LNCaP clone FGC (cell line): ENCODE results near the gene FLT3LG.

Experiments
- DNase-seq: peaks from one replicate; pipeline ENCODE4 v3.0.0-alpha.2; 2011; ENCODE audit warnings: low read depth
- H3K4me3 ChIP-seq: 2 replicates; pipeline ENCODE4 v1.5.1; 2011; ENCODE audit warnings: mild to moderate bottlenecking, low read depth, low read length, control low read depth
- CTCF ChIP-seq: IDR thresholded peaks from 2 replicates; pipeline ENCODE4 v1.5.1; 2012; ENCODE audit warnings: mild to moderate bottlenecking; ENCODE audit not compliant: control insufficient read depth, insufficient read depth; ENCODE audit errors: extremely low read depth

FLT3LG gene

DNA sequence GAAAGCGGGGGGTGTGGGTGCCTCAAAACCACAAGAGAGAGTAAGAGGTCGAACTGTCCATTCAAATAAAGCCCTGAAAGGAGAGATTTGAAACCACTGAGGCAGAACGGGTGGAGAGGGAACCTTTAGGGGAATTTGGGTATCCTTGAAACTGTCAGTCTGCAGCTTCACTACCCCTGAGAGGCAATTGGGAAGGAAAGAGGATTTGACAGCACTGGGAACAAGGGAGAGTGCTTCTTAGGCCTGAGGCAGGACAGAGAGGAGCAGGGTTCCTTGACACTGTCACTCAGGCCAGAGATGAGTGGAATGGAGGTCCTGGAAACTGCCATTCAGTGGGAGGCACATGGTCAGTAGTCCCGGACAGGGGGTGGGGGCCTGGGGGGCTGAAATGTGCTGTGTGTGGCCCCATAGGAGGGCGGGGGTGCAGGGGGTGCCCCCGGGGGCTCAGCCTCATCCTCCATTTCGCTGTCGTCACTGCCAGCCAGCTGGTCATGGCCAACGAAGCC is 43.8 kb upstream of the FLT3LG start:
- H3K4me3 ChIP-seq, result no peak overlapping the region
- DNase-seq, result no peak
- TF ChIP-seq CTCF, result no peak

DNA sequence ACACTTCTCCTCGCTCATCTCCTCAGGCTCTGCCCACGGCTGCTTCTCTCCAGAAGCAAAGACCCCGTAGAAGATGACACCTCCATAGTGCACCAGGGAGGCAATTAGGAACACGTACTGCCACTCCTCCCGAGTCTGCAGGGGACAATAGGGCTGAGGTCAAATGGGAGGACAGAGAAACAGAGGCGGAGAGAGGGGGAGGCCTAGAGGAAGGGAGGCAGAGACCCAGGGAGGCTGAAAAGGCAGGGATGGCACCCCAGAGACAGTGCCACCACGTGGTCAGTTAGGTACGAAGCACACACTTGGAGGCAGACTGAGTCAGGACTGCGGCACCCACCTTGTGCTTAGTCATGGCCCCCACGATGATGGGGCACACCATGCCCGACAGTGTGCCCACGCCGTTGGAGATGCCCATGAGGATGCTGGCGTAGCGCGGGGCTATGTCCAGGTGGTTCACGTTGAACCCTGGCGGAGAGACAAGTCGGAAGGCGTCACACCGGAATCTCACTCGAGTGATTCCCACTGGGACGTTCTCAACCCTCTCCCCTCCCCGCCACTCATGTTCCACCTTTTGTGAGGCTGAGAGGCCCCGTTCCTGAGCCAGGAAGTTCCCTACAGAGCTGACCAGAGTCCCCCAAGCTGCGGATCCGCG is 43.2 kb upstream of the FLT3LG start:
- DNase-seq, result no peak
- no peak overlapping the region for H3K4me3 ChIP-seq

GRCh38 chr19:49431330-49431749 is 42.7 kb upstream of the FLT3LG start:
- no peak for DNase-seq
- H3K4me3 ChIP-seq, result no peak overlapping the region
- TF ChIP-seq CTCF, result no peak

More for the DNA sequence above, 43.2 kb upstream of the FLT3LG start:
- no peak for TF ChIP-seq CTCF

DNA sequence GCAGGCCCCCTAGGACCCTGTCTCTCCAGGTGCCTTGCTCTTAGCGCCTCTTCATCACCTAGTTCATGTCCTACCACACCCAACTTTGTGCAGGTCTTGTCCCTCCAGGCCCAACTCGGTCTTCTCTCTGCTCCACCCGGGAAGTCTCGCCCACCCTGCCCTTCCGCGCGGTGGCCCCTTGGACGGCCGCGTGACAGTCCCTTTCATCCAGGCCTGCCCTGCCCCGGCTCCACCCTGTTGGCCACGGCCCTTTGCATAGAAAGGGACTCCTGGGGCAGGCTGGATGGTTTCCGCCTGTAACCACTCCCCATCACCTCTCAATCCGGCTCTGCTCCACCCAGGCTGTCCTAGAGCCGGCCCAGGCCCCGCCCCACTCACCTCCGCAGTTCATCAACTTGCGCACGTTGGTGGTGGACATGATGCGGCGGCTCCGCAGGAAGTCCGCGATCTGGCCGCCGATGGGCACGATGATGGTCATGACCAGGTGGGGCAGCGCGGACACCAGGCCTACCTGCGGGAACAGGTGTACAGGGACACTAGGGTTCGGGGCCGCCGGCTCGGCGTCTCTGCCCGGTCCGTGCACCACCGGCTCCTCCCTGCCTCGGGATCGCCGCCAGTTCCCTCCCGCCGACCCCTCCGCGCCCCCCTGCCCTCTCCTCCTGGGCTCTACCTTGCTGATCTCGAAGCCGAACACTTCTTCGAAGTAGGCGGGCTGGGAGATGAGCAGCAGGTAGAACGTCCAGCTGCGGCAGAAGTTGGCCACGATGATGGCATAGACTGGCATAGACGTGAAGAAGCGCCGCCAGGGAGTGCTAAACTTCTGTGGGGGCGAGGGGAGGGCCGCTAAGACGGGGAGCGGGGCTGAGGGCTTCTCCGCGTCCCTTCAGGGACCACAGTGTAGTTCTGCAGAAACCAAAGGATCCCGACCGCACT is 41.6 kb upstream of the FLT3LG start:
- no peak for TF ChIP-seq CTCF
- no peak overlapping the region for H3K4me3 ChIP-seq

DNA sequence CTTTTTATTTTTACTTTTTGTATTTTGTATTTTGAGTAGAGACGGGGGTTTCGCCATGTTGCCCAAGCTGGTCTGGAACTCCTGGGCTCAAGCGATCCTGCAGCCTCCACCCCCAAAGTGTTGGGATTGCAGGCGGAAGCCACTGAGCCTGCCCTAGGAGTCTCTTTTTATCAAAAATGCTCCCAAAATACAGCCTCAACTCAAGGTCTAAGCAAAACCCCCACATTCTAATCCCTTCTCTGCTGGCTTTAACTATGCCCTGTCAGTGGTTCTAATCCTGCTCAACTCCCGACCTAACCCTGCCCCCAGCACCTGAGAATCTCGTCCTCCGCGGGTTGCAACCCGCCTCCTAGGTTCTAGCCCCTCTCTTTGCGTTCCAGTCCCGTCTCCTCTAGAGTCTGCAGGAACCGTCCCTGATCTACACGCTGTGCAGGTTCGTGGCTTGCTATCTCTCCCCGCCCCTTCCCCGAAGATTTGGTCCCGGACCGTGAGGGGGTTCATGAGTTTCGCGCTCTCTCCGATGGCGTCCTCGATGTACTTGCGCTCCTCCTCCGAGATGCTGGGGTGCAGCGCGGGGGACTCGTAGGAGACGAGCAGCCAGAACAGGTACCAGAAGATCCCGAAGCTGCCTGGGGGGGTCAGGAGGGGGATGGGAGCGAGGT is 40.6 kb upstream of the FLT3LG start:
- TF ChIP-seq CTCF, result no peak
- DNase-seq, result no peak
- no peak overlapping the region for H3K4me3 ChIP-seq

More for the DNA sequence above, 41.6 kb upstream of the FLT3LG start:
- no peak for DNase-seq

DNA sequence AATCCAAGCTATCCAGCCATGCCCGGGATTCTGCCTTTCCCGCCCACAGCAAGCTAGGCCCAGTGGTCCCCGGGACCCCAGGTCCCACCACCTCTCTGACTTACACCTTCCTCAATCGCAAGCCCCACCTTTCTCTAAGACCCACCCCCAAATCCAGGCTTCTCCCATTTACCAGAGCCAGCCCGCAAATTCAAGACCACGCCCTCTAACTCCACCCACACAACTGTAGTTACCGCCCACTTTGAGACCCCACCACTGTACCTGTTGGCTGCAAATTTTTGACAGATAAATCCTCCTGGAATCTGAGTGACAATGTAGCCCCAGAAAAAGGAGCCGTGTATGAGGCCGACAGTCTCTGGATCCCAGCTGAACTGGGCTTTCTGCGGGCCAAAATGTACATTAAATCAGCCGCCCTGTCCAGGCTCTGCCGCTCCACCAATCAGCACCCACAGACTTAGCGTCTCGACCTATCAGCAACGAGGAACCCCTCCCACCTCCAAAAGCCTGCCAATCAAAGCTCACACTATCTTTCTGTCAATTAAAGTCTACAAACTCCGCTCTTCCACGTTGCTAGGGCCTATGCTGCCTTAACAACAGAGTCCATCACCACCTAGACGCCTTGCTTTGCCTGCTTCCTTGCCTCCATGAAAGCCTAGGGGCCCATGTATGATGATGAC is 39.0 kb upstream of the FLT3LG start:
- no peak for DNase-seq
- no peak overlapping the region for H3K4me3 ChIP-seq
- no peak for TF ChIP-seq CTCF
